Osteocyte (in vitro differentiated cells): ENCODE results near the gene PVR. TPM values are rescaled to one million over a fixed set of nuclear protein-coding genes. Genes with fewer than 3 reads are reported as not detected.
"Not testable (repeated sequence)": the region's sequence is repeated elsewhere in the genome, so short reads cannot be mapped to it uniquely, and the experiment has no call there.

Experiments
- DNase-seq: peaks from one replicate; pipeline ENCODE4 v3.0.0; 2021; ENCODE audit warnings: mixed read lengths; ENCODE audit not compliant: unreplicated experiment; ENCODE audit errors: extremely low spot score
- H3K27ac Mint-ChIP-seq: one replicate; pipeline ENCODE4 v1.8.0; 2021; ENCODE audit warnings: mild to moderate bottlenecking, mixed read lengths; ENCODE audit not compliant: unreplicated experiment
- H3K27me3 Mint-ChIP-seq: one replicate; pipeline ENCODE4 v1.8.0; 2021; ENCODE audit warnings: mixed read lengths; ENCODE audit not compliant: unreplicated experiment
- H3K36me3 Mint-ChIP-seq: one replicate; pipeline ENCODE4 v1.8.0; 2021; ENCODE audit warnings: mixed read lengths; ENCODE audit not compliant: unreplicated experiment
- H3K4me1 Mint-ChIP-seq: one replicate; pipeline ENCODE4 v1.8.0; 2021; ENCODE audit warnings: mixed read lengths; ENCODE audit not compliant: unreplicated experiment
- H3K4me3 Mint-ChIP-seq: one replicate; pipeline ENCODE4 v1.8.0; 2021; ENCODE audit warnings: mild to moderate bottlenecking, moderate library complexity, mixed read lengths; ENCODE audit not compliant: unreplicated experiment
- H3K9me3 Mint-ChIP-seq: one replicate; pipeline ENCODE4 v1.8.0; 2021; ENCODE audit warnings: mixed read lengths; ENCODE audit not compliant: unreplicated experiment
- total RNA-seq: library from RNA; stranded (reverse); gene quantifications from 2 replicates; pipeline ENCODE4 v1.2.1, GENCODE V29; 2021
- TF ChIP-seq, protein P1 (sequence below): fragments of 200-600 bp; sonication (generic); IDR thresholded peaks from 2 replicates; pipeline ENCODE4 v1.5.0; 2021; ENCODE audit warnings: antibody characterized with exemption, mild to moderate bottlenecking, moderate library complexity

Gene PVR
- total RNA-seq, 1 donor from 2014 or later, result 31.4 TPM

DNA sequence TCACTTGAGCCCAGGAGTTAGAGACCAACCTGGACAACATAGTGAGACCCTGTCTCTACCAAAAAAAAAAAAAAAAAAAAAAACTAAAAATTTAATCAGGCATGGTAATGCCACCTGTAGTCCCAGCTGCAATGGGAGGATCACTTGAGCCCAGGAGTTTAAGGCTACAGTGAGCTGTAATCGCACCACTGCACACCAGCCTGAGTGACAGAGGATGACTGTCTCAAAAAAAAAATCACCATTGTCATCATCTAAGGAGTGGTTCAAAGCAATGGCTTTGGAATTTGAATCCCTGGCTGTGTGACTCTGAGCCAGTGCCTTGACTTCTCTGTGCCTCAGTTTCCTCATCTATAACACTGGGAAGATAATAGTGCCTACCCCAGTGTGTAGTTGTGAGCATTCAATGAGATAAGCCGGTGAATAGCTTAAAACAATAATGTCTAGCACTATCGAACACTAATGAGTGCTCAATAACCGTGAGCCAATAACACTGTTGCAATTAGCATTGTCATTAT is 18.8 kb upstream of the PVR start:
- H3K4me1 Mint-ChIP-seq, result peaks cover 14% of the 10 kb centered on the region

DNA sequence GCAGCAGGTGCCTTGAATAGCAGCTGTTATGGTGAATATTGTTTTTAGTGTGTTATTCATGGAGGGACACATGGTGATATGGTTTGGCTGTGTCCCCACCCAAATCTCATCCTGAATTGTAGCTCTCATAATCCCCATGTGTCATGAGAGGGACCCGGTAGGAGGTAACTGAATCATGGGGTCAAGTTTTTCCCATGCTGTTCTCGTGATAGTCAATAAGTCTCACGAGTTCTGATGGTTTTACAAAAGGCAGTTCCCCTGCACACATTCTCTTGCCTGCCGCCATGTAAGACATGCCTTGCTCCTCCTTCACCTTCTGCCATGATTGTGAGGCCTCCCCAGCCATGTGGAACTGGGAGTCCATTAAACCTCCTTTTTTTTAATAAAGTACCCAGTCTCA is 18.1 kb upstream of the PVR start:
- not testable (repeated sequence) for H3K36me3 Mint-ChIP-seq
- peaks cover 14% of the 10 kb centered on the region for H3K4me1 Mint-ChIP-seq

More for the DNA sequence above, 18.8 kb upstream of the PVR start:
- Mint-ChIP-seq H3K36me3 (no peaks in the 10 kb centered on the region), H3K27me3 (no peaks in the 10 kb centered on the region), H3K27ac (no peak overlapping the region), H3K9me3 (no peaks in the 10 kb centered on the region), H3K4me3 (no peak overlapping the region)
- no peak for DNase-seq
- TF ChIP-seq, protein P1, sequence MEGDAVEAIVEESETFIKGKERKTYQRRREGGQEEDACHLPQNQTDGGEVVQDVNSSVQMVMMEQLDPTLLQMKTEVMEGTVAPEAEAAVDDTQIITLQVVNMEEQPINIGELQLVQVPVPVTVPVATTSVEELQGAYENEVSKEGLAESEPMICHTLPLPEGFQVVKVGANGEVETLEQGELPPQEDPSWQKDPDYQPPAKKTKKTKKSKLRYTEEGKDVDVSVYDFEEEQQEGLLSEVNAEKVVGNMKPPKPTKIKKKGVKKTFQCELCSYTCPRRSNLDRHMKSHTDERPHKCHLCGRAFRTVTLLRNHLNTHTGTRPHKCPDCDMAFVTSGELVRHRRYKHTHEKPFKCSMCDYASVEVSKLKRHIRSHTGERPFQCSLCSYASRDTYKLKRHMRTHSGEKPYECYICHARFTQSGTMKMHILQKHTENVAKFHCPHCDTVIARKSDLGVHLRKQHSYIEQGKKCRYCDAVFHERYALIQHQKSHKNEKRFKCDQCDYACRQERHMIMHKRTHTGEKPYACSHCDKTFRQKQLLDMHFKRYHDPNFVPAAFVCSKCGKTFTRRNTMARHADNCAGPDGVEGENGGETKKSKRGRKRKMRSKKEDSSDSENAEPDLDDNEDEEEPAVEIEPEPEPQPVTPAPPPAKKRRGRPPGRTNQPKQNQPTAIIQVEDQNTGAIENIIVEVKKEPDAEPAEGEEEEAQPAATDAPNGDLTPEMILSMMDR, result no peak

DNA sequence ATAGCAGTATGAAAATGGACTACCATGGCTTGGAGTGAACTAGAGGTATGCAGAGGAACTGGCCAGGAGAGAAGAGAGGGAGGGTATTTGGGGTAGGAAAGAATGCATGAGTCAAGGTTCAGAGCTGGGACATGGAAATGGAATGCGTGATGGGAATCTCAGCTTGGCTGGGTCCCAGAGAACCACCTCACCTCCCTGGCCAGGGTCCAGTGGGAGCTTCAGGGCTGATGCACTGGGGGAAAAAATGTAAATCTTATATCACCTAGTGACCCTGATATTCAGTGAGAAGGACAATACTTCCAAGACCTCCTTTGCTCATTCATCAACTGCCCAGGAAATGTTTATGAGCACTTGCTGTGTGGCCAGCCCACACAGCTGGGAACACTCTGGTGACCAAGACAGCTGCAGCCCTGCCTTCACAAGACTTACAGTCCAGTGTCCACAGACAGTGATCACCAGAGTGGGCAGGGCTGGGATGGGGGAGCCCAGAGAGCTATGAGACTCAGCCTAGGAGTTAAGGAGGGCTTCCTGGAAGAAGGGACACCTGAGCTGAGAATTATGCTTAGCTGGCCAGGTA is 17.6 kb upstream of the PVR start:
- peak overlapping the region; percentile 47 for H3K27ac Mint-ChIP-seq
- no peaks in the 10 kb centered on the region for H3K27me3 Mint-ChIP-seq
- TF ChIP-seq, protein P1, result no peak
- no peak for DNase-seq
- H3K4me3 Mint-ChIP-seq, result no peak overlapping the region
- peaks cover 14% of the 10 kb centered on the region for H3K4me1 Mint-ChIP-seq
- no peaks in the 10 kb centered on the region for H3K36me3 Mint-ChIP-seq
- no peaks in the 10 kb centered on the region for H3K9me3 Mint-ChIP-seq

More for the DNA sequence above, 18.1 kb upstream of the PVR start:
- not testable (repeated sequence) for DNase-seq, H3K4me3 Mint-ChIP-seq, H3K27me3 Mint-ChIP-seq, H3K9me3 Mint-ChIP-seq, H3K27ac Mint-ChIP-seq

DNA sequence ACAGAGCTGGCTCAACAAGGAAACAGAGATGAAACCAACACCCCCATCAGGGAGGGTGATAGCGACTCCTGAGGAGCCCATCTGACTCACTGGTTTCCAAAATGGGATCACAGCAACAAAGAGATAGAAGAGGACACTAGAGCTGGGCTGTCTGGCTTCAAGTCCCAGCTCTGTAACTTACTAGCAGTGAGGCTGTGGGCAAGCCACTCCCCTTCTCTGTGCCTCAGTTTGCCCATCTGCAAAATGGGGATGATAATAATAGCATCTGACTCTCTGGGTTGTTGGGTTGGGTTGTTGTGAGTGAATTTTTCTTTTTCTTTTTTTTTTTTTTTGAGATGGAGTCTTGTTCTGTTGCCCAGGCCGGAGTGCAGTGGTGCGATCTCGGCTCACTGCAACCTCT is 16.1 kb upstream of the PVR start:
- Mint-ChIP-seq H3K4me3 (no peak overlapping the region), H3K4me1 (peaks cover 14% of the 10 kb centered on the region), H3K36me3 (no peaks in the 10 kb centered on the region), H3K27ac (no peak overlapping the region), H3K9me3 (no peaks in the 10 kb centered on the region), H3K27me3 (no peaks in the 10 kb centered on the region)
- TF ChIP-seq, protein P1, result no peak
- DNase-seq, result no peak

DNA sequence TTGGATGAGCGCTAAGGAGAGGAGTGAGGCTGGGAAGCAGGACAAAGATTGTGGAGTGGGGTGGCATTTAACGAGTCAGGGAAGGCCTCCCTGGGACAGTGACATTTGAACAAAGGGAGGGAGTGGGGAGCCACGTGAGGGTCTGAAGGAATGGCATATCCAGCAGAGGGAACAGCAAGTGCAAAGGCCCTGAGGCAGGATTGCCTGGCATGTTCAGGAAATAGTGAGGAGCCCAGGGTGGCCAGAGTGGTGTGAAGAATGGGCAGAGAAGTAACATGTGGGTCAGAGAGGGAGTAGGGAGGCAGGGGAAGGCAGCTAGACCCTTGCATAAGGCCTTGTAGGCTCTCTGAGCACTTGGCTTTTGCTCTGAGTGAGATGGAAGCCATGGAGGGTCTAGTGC is 14.9 kb upstream of the PVR start:
- Mint-ChIP-seq H3K9me3 (no peaks in the 10 kb centered on the region), H3K4me3 (no peak overlapping the region), H3K36me3 (no peaks in the 10 kb centered on the region), H3K4me1 (peaks cover 14% of the 10 kb centered on the region), H3K27ac (no peak overlapping the region), H3K27me3 (peaks cover 2% of the 10 kb centered on the region)
- TF ChIP-seq, protein P1, result no peak
- DNase-seq, result no peak

DNA sequence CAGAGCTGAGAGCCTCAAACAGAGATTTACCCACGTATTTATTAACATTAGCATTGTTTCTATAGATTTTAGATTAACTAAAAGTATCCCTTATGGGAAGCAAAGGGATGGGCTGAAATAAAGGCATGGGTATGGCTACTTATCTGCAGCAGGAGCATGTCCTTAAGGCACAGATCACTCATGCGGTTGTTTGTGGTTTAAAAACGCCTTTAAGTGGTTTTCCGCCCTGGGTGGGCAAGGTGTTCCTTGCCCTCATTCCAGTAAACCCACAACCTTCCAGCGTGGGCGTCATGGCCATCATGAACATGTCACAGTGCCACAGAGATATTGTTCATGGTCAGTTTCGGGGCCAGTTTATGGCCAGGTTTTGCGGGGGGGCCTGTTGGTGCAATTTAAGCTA is 12.1 kb upstream of the PVR start:
- not testable (repeated sequence) for H3K36me3 Mint-ChIP-seq, H3K27me3 Mint-ChIP-seq, DNase-seq, H3K9me3 Mint-ChIP-seq, H3K4me3 Mint-ChIP-seq, H3K27ac Mint-ChIP-seq
- H3K4me1 Mint-ChIP-seq, result peaks cover 30% of the 10 kb centered on the region

DNA sequence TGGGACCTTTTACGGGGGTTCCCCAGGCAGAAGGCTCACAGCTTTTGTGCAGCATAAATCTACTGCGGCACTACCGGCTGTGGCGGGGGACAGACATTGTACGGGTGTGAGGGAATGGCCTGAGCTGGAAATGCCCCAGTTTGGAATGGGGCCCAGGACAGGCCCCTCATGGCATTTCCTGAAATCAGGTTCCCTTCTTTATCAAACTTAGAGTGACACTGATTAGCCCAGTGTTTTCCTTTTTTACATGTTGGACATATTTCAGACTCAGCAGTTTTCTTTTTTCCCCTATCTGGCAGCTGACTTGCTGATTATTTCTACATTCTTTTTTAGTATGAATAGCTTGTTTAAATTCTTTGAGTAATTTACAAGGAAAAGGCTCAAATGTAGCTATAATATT is 9.7 kb upstream of the PVR start:
- DNase-seq, H3K36me3 Mint-ChIP-seq, H3K4me3 Mint-ChIP-seq, H3K27me3 Mint-ChIP-seq, H3K9me3 Mint-ChIP-seq: not testable (repeated sequence)
- Mint-ChIP-seq H3K4me1 (peaks cover 27% of the 10 kb centered on the region), H3K27ac (peak overlapping the region; percentile 7)
